ENCODE data around the gene ZNF524. TPM values are rescaled to one million over a fixed set of nuclear protein-coding genes. Genes with fewer than 3 reads are reported as not detected.

The ZNF524 gene
- total and polyA plus RNA-seq, 12 donors, result 0.93 to 83.7 (median 28.3) TPM

- no peak for TF ChIP-seq CTCF (IDR thresholded peaks at IDR 0.05)
- no peak for TF ChIP-seq POLR2A (IDR thresholded peaks at IDR 0.05)
- Histone ChIP-seq H3K36me3 (replicated peaks in 1 of 2) (peaks cover 0 to 5% of the 10 kb centered on the region in 2 donors), H3K4me3 (peak overlapping the region in 2 of 4 donors; percentile 81 to 95), H3K27me3 (no peaks in the 10 kb centered on the region), H3K9me3 (replicated peaks in 1 of 3) (no peaks in the 10 kb centered on the region), H3K27ac (peak overlapping the region in 4 of 5 donors; percentile 93 to 98 (median 96)), H3K4me1 (replicated peaks in 1 of 2) (peaks cover 7 to 18% of the 10 kb centered on the region in 2 donors)
- no peak for DNase-seq
- intact Hi-C loops (cut with DNase I), result no loop called here
- 69 to 76% (median 73%) methylated on average over 4 of the region's 4 CpGs for WGBS, 4 donors
Measured at GRCh38 chr19:55601084-55601483, 996 bp downstream of the ZNF524 start.

GRCh38 chr19:55602104-55603001 is 2.3 kb downstream of the ZNF524 start:
- Histone ChIP-seq H3K27ac (no peak overlapping the region), H3K4me1 (replicated peaks in 1 of 2) (peaks cover 13 to 27% of the 10 kb centered on the region in 2 donors), H3K9me3 (replicated peaks in 1 of 3) (no peaks in the 10 kb centered on the region), H3K36me3 (replicated peaks in 1 of 2) (no peaks in the 10 kb centered on the region), H3K27me3 (no peaks in the 10 kb centered on the region), H3K4me3 (no peak overlapping the region)
- TF ChIP-seq POLR2A (IDR thresholded peaks at IDR 0.05) (no peak), CTCF (IDR thresholded peaks at IDR 0.05) (no peak)
- WGBS, 4 donors, result 93 to 94% (median 94%) methylated on average over 48 to 60 of the region's 60 CpGs
- intact Hi-C loops (cut with DNase I), result no loop called here
- peak in 1 of 7 donors; percentile 37 for DNase-seq

- intact Hi-C loops (cut with DNase I), result no loop called here
- Histone ChIP-seq H3K36me3 (replicated peaks in 1 of 2) (no peaks in the 10 kb centered on the region), H3K4me1 (replicated peaks in 1 of 2) (peaks cover 13 to 27% of the 10 kb centered on the region in 2 donors), H3K4me3 (no peak overlapping the region), H3K27me3 (no peaks in the 10 kb centered on the region), H3K9me3 (replicated peaks in 1 of 3) (no peaks in the 10 kb centered on the region), H3K27ac (no peak overlapping the region)
- 87 to 93% (median 90%) methylated on average over 20 to 21 of the region's 21 CpGs for WGBS, 4 donors
- TF ChIP-seq CTCF (IDR thresholded peaks at IDR 0.05) (no peak), POLR2A (IDR thresholded peaks at IDR 0.05) (no peak)
- DNase-seq, result peak in 1 of 7 donors; percentile 30
Measured at GRCh38 chr19:55603115-55603514, 3.0 kb downstream of the ZNF524 start.

GRCh38 chr19:55603581-55604292 is 3.6 kb downstream of the ZNF524 start:
- Histone ChIP-seq H3K27ac (peak overlapping the region in 3 of 5 donors; percentile 91 to 94 (median 92)), H3K4me1 (replicated peaks in 1 of 2) (peaks cover 13 to 27% of the 10 kb centered on the region in 2 donors), H3K9me3 (replicated peaks in 1 of 3) (no peaks in the 10 kb centered on the region), H3K4me3 (peak overlapping the region in 1 of 4 donors; percentile 91), H3K36me3 (replicated peaks in 1 of 2) (no peaks in the 10 kb centered on the region), H3K27me3 (no peaks in the 10 kb centered on the region)
- intact Hi-C loops (cut with DNase I), result no loop called here
- no peak for TF ChIP-seq CTCF (IDR thresholded peaks at IDR 0.05)
- no peak for TF ChIP-seq POLR2A (IDR thresholded peaks at IDR 0.05)
- 69 to 77% (median 75%) methylated on average over 21 to 22 of the region's 22 CpGs for WGBS, 4 donors
- no peak for DNase-seq
